T-helper 17 cell (primary cell): ENCODE measurements around the gene PLCB4. TPM values are rescaled to one million over a fixed set of nuclear protein-coding genes. Genes with fewer than 3 reads are reported as not detected.
"Not testable (repeated sequence)": the region's sequence is repeated elsewhere in the genome, so short reads cannot be mapped to it uniquely, and the experiment has no call there.

ENCODE experiments used
- ATAC-seq: fragments of 150-1000 bp; cut with Tn5 transposase; 2 replicates; pipeline ENCODE4 v1.10.0; 2021; ENCODE audit warnings: mild to moderate bottlenecking, moderate library complexity
- DNase-seq, 3 donors: peaks; one replicate each; pipeline versions ENCODE4 v3.0.0 to v3.0.0-alpha.2; 2020 to 2021
- H3K9me3 ChIP-seq: one replicate; pipeline ENCODE4 v1.7.0; 2013; ENCODE audit warnings: low read length, mild to moderate bottlenecking; ENCODE audit not compliant: control insufficient read depth, poor library complexity, severe bottlenecking
- H3K27ac Mint-ChIP-seq: one replicate; pipeline ENCODE4 v1.8.0; 2022; ENCODE audit warnings: mild to moderate bottlenecking, moderate library complexity, mixed read lengths
- H3K27me3 Mint-ChIP-seq: one replicate; pipeline ENCODE4 v1.8.0; 2022; ENCODE audit warnings: mixed read lengths
- H3K36me3 Mint-ChIP-seq: one replicate; pipeline ENCODE4 v1.8.0; 2022; ENCODE audit warnings: low read depth, mixed read lengths
- H3K4me1 Mint-ChIP-seq: one replicate; pipeline ENCODE4 v1.8.0; 2022; ENCODE audit warnings: mild to moderate bottlenecking, mixed read lengths
- H3K4me3 Mint-ChIP-seq: one replicate; pipeline ENCODE4 v1.8.0; 2022; ENCODE audit warnings: mild to moderate bottlenecking, moderate library complexity, mixed read lengths
- total RNA-seq, 4 donors: library from RNA in 2 of 4; stranded (reverse) in 2 of 4; gene quantifications; one replicate each; pipeline ENCODE4 v1.2.3 and lab custom pipeline; 2022 to 2026

Gene PLCB4
- total RNA-seq, 2 donors from 2014 or later, result 0.52 TPM; not detected in 1

- Mint-ChIP-seq H3K4me1 (no peaks in the 10 kb centered on the region), H3K27ac (no peak overlapping the region), H3K36me3 (no peaks in the 10 kb centered on the region), H3K4me3 (no peak overlapping the region), H3K27me3 (no peaks in the 10 kb centered on the region)
- DNase-seq (no peak), ATAC-seq (no peak)
- no peaks in the 10 kb centered on the region for H3K9me3 ChIP-seq
These were observed 73.9 kb downstream of the PLCB4 start for GRCh38 chr20:9142809-9143208.

GRCh38 chr20:9143926-9144325 lies 75.0 kb downstream of the PLCB4 start:
- DNase-seq (no peak), ATAC-seq (no peak)
- H3K27ac Mint-ChIP-seq, result no peak overlapping the region
- no peaks in the 10 kb centered on the region for H3K27me3 Mint-ChIP-seq
- no peaks in the 10 kb centered on the region for H3K36me3 Mint-ChIP-seq
- H3K4me3 Mint-ChIP-seq, result no peak overlapping the region
- no peaks in the 10 kb centered on the region for H3K9me3 ChIP-seq
- no peaks in the 10 kb centered on the region for H3K4me1 Mint-ChIP-seq

GRCh38 chr20:9144643-9145042 lies 75.8 kb downstream of the PLCB4 start:
- ATAC-seq (no peak), DNase-seq (no peak)
- Mint-ChIP-seq H3K27ac (no peak overlapping the region), H3K36me3 (no peaks in the 10 kb centered on the region), H3K4me1 (no peaks in the 10 kb centered on the region), H3K4me3 (no peak overlapping the region), H3K27me3 (no peaks in the 10 kb centered on the region)
- no peaks in the 10 kb centered on the region for H3K9me3 ChIP-seq

DNA sequence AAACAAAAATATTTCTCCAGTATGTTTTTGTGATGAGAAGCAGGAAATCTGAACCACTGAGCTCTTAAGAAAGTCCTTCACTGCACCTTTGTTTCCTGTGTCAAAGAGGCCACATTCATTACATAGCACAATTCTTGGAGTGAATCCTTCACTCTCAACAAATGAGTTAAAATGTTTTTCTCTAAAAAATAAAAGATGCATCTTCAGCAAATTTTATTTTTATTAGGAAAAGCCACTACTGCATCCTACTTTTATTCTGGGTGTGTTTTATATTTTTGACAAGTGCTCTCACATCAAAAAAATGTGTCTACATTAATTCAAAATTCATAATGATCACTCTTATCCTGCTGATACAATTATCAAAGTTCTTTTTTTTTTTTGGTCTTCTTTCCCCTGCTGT lies 76.3 kb downstream of the PLCB4 start:
- no peak for ATAC-seq
- Mint-ChIP-seq H3K27me3 (no peaks in the 10 kb centered on the region), H3K4me1 (no peaks in the 10 kb centered on the region), H3K4me3 (no peak overlapping the region), H3K27ac (no peak overlapping the region), H3K36me3 (no peaks in the 10 kb centered on the region)
- no peak for DNase-seq
- H3K9me3 ChIP-seq, result no peaks in the 10 kb centered on the region

- no peak overlapping the region for H3K27ac Mint-ChIP-seq
- no peak overlapping the region for H3K4me3 Mint-ChIP-seq
- no peaks in the 10 kb centered on the region for H3K4me1 Mint-ChIP-seq
- no peaks in the 10 kb centered on the region for H3K36me3 Mint-ChIP-seq
- no peaks in the 10 kb centered on the region for H3K9me3 ChIP-seq
- ATAC-seq, result no peak
- no peaks in the 10 kb centered on the region for H3K27me3 Mint-ChIP-seq
- DNase-seq, result no peak
These were observed 77.8 kb downstream of the PLCB4 start for GRCh38 chr20:9146649-9147048.

- no peaks in the 10 kb centered on the region for H3K27me3 Mint-ChIP-seq
- H3K9me3 ChIP-seq, result no peaks in the 10 kb centered on the region
- no peaks in the 10 kb centered on the region for H3K4me1 Mint-ChIP-seq
- H3K4me3 Mint-ChIP-seq, result no peak overlapping the region
- H3K27ac Mint-ChIP-seq, result no peak overlapping the region
- no peak for ATAC-seq
- no peak for DNase-seq
- no peaks in the 10 kb centered on the region for H3K36me3 Mint-ChIP-seq
These were observed 78.7 kb downstream of the PLCB4 start for GRCh38 chr20:9147547-9148024.

- Mint-ChIP-seq H3K27ac (no peak overlapping the region), H3K36me3 (no peaks in the 10 kb centered on the region)
- no peak for ATAC-seq
These were observed 79.4 kb downstream of the PLCB4 start for GRCh38 chr20:9148291-9148690.

GRCh38 chr20:9149087-9149486 lies 80.2 kb downstream of the PLCB4 start:
- no peaks in the 10 kb centered on the region for H3K4me1 Mint-ChIP-seq
- H3K36me3 Mint-ChIP-seq, result no peaks in the 10 kb centered on the region
- ATAC-seq (no peak), DNase-seq (no peak)
- no peak overlapping the region for H3K27ac Mint-ChIP-seq
- no peak overlapping the region for H3K4me3 Mint-ChIP-seq
- no peaks in the 10 kb centered on the region for H3K9me3 ChIP-seq
- H3K27me3 Mint-ChIP-seq, result no peaks in the 10 kb centered on the region

More at GRCh38 chr20:9148291-9148690, 79.4 kb downstream of the PLCB4 start:
- Mint-ChIP-seq H3K4me3 (no peak overlapping the region), H3K27me3 (no peaks in the 10 kb centered on the region), H3K4me1 (no peaks in the 10 kb centered on the region)
- DNase-seq, result no peak
- H3K9me3 ChIP-seq, result no peaks in the 10 kb centered on the region

DNA sequence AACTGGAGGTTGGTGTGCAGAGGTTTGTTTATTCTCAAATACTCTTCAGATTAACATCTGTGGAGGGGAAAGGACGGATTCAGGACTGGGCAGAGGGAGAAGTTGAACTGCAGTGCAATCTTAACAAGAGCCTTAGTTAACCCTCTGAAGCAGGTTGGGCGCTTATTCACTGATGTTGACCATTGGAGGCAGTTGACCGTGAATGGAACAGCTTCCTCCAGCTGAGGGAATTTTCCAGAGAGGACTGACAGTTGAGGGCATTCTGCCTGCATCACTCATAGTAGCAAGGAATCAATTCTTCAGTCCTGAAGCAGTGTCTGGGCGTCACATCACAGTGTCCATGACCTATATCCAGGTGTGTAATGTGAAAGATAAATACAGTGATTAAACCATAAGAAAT lies 80.9 kb downstream of the PLCB4 start:
- Mint-ChIP-seq H3K4me3 (no peak overlapping the region), H3K36me3 (no peaks in the 10 kb centered on the region), H3K27ac (no peak overlapping the region), H3K27me3 (no peaks in the 10 kb centered on the region), H3K4me1 (no peaks in the 10 kb centered on the region)
- DNase-seq, result no peak
- ATAC-seq, result no peak
- H3K9me3 ChIP-seq, result no peaks in the 10 kb centered on the region

DNA sequence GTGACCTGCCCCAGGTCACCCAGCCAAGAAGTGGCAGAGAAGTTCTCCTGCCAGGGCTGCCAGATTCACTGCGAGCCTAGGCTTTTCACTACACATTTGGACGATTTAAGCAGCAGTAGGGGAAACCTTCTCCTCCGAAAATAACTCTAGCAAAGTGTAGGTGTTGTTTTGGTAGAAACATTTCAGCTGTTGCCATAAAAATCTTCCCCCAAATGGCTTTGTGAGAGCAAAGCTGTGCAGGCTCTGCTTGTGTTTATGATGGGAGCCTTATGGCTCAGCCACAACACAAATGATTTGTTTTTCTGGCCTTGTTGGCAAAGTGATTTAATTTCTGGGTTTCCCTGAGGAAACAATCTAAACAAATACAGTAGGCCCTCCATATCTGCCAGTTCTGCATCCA lies 81.8 kb downstream of the PLCB4 start:
- ATAC-seq, result no peak
- no peaks in the 10 kb centered on the region for H3K27me3 Mint-ChIP-seq
- H3K4me3 Mint-ChIP-seq, result no peak overlapping the region
- H3K36me3 Mint-ChIP-seq, result no peaks in the 10 kb centered on the region
- no peaks in the 10 kb centered on the region for H3K4me1 Mint-ChIP-seq
- no peak for DNase-seq
- no peak overlapping the region for H3K27ac Mint-ChIP-seq
- no peaks in the 10 kb centered on the region for H3K9me3 ChIP-seq

GRCh38 chr20:9152139-9152538 lies 83.3 kb downstream of the PLCB4 start:
- ATAC-seq, DNase-seq, H3K27me3 Mint-ChIP-seq, H3K9me3 ChIP-seq, H3K4me3 Mint-ChIP-seq, H3K36me3 Mint-ChIP-seq, H3K4me1 Mint-ChIP-seq, H3K27ac Mint-ChIP-seq: not testable (repeated sequence)

DNA sequence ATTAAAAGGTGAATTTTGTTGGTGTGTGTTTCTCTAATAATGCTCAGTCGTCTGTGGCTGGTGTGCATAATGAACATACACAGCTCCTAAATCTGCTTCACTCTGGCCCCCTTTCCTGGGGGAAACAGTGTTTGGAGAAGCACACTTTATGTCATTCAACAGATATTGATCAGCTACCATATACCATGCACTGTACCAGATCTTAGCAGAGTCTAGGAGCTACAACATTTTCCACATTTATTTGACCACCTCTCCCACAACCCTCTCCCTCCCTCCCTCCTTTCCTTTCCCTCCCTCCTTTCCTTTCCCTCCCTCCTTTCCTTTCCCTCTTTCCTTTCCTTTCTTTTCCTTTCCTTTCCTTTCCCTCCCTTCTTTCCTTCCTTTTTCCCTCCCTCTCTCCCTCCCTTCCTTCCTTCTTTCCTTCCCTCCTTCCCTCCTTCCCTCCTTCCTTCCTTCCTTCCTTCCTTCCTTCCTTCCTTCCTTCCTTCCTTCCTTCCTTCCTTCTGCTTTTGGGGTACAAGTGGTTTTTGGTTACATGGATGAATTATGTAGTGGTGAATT lies 85.7 kb downstream of the PLCB4 start:
- H3K27ac Mint-ChIP-seq, result no peak overlapping the region
- no peak for DNase-seq
- no peaks in the 10 kb centered on the region for H3K4me1 Mint-ChIP-seq
- H3K36me3 Mint-ChIP-seq, result no peaks in the 10 kb centered on the region
- H3K4me3 Mint-ChIP-seq, result no peak overlapping the region
- no peaks in the 10 kb centered on the region for H3K9me3 ChIP-seq
- ATAC-seq, result no peak
- H3K27me3 Mint-ChIP-seq, result no peaks in the 10 kb centered on the region

DNA sequence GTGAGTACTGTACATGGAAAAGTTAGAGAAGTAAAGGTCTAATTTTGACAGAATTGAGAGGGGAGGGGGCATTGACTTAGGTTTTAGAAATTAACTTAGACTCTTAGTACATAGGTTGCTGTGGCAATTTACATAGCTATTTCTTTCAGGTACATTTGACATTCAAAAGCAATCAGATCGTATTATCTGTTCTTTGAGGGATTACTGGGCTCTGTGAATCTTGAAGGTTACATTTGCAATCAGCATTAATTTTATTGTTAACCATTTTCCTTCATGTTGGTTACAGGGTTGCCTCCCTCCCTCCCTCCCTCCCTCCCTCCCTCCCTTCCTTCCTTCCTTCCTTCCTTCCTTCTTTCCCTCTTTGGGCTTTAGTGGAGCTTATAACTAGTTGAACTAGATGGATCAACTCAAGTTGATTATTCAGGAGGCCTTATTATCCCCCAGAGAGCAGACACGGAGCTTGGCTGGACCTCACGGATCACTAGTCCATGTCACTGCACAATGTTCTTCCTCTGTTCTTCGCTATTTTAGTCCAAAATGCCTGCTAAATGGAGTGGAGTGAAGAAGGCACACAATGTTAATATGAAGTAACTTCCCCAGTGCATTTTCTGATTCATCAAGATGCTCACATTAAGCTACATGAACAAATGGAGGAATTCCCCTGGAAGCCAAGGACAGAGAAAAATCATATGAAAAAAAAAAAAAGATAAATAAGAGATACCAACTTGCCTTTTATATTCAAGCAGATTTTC lies 87.8 kb downstream of the PLCB4 start:
- ATAC-seq (no peak), DNase-seq (no peak)
- Mint-ChIP-seq H3K36me3 (no peaks in the 10 kb centered on the region), H3K27ac (no peak overlapping the region), H3K27me3 (no peaks in the 10 kb centered on the region), H3K4me3 (no peak overlapping the region), H3K4me1 (no peaks in the 10 kb centered on the region)
- no peaks in the 10 kb centered on the region for H3K9me3 ChIP-seq

- Mint-ChIP-seq H3K4me3 (no peak overlapping the region), H3K4me1 (no peaks in the 10 kb centered on the region), H3K27me3 (no peaks in the 10 kb centered on the region), H3K27ac (no peak overlapping the region), H3K36me3 (no peaks in the 10 kb centered on the region)
- DNase-seq (no peak), ATAC-seq (no peak)
- H3K9me3 ChIP-seq, result no peaks in the 10 kb centered on the region
These were observed 91.4 kb downstream of the PLCB4 start for GRCh38 chr20:9160331-9160730.
